Pons (tissue), 1 donor: ENCODE measurements around the gene ODAD4.

ENCODE experiments used
- DNase-seq: peaks from one replicate; pipeline ENCODE4 v3.0.0-alpha.2; 2016; ENCODE audit warnings: low spot score

Gene ODAD4

GRCh38 chr17:41930009-41930832, at the start of gene ODAD4:
Gene ODAD4 (plus strand): TSS chr17:41930617. CDS start chr17:41930724, 107 bp downstream.
- peak; percentile 94 for DNase-seq

DNA sequence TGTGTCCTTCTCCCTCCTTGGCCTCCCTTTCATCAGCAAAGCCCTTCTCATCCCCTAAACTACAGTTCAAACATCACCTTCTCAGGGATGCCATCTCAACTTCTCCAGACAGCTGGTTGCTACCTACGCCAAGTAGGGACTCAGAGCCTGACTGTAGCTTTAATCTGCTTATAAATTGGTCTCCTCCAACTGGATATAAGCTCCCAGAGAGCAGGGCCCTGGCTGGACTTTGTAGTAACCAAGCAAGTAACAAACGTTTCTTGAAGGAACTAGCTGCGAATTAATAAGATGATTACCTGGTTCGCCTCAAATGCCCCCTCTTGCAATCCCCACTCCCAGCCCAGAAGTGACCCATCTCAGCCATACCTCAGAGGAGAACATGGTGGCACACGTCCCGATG, 47.7 kb upstream of the ODAD4 start:
- DNase-seq = no peak

DNA sequence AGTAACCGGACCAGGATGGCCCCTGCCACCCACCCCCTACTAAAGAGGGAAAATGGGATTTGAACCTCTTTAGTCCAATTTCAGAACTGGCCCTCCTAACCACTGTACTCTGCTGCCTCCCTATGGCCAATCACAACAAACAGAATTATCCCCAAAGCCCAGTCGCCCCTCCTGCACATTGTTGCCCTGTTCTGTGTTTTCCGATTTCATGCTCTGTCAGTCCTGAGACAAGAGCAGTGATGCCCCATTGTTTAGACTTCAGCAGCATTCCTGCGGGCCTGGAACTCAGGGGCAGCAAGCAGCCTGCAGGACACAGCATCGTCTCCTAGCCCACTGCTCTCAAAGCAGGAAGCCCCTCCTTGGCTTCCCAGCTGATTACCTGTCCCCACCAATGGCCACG, 44.7 kb upstream of the ODAD4 start:
- no peak for DNase-seq

- DNase-seq = peak; percentile 18
Measured at GRCh38 chr17:41888332-41888965, 42.0 kb upstream of the ODAD4 start.

DNA sequence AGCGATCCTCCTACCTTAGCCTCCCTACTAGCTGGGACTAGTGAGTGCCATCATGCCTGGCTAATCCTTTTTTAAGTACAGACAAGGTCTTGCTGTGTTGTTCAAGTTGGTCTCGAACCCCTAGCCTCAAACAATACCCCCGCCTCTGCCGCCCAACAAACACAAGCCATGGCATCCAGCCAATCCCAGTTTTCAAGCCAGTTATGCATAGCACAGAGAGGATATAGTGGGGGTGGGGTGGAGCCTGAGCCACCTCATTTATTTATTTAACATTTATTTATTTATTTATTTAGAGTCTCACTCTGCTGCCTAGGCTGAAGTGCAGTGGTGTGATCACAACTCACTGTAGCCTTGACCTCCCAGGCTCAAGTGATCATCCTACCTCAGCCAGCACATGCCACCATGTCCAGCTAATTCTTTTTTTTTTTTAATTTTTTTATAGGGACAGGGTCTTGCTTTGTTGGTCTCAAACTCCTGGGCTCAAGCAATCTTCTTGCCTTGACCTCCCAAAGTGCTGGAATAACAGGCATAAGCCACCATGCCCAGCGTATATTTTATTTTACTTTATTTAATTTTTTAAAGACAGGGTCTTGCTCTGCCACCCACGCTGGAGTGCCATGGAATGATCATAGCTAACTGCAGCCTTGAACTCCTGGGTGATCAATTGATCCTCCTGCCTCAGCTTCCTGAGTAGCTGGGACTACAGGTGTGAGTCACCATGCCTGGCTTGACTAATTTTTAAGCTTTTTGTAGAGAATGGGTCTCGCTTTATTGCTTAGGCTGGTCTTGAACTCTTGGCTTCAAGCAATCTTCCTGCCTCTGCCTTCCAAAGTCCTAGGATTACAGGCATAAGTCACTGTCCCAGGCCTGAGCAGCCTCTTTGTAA, 39.0 kb upstream of the ODAD4 start:
- no peak for DNase-seq

- no peak for DNase-seq
Measured at GRCh38 chr17:41892021-41892376, 38.4 kb upstream of the ODAD4 start.

DNA sequence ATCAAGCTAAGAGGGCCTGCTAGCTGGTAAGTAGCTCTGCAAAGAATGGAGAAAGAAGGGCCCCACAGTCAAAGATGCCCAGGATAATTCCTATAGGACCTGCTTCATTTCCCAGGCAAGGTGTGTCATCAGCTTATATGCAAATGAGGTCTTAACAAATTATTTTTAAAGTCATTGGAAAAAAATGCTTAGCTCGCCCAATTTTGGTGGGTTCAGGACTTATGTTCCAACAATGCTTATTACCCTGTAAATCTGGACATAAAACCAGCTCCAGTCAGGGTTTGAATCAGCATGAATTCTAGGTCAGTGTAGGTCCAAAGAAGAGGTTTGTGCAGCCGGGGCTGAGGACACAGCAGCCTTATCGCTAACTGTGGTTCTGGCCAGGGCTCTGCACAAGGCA, 37.0 kb upstream of the ODAD4 start:
- DNase-seq = no peak

DNA sequence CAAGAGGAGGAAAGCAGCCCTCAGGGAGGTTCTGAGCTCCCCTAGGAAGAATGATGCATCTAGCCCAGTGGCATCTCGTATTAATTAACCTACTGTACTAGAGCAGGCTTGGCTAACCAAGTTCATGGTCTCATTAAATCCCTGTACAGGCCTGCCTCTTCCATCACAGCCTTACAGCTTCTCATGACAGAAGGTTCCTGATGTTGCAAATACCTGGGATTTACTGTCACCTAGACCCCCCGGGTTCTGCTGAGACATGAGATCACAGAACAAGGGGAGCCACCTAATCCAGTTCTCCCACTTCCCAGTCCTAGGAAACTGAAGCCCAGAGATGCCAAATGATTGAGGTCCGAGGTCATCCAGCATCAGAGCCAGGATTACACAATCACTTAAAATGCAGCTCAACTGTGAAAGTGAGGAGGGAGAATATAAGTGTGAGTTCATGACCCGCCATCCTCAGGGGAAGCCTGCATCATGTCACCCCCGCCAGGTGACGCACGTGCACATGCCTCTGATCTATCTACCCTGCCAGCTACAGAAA, 35.6 kb upstream of the ODAD4 start:
- no peak for DNase-seq

GRCh38 chr17:41895617-41896016, 34.8 kb upstream of the ODAD4 start:
- no peak for DNase-seq

DNA sequence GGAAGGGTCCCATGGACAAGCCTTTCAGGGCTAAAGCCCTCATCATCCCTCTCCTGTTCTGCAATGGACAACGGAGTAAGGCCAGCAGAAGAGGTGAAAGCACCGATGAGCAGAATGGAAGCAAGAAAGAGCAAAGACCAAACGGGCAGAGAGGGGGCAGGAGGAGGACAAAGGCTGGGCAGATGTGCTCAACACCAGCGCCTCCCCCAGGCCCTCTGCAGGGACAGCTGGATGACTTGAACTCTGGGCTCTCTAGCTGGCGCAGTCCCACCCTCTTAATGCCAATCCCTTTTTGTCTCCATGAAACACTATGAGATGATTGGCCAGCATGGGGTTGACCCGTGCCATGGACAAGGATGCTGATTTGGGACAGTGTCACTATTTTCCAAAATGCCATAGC, 33.7 kb upstream of the ODAD4 start:
- no peak for DNase-seq

GRCh38 chr17:41901646-41902045, 28.8 kb upstream of the ODAD4 start:
- DNase-seq = no peak

DNA sequence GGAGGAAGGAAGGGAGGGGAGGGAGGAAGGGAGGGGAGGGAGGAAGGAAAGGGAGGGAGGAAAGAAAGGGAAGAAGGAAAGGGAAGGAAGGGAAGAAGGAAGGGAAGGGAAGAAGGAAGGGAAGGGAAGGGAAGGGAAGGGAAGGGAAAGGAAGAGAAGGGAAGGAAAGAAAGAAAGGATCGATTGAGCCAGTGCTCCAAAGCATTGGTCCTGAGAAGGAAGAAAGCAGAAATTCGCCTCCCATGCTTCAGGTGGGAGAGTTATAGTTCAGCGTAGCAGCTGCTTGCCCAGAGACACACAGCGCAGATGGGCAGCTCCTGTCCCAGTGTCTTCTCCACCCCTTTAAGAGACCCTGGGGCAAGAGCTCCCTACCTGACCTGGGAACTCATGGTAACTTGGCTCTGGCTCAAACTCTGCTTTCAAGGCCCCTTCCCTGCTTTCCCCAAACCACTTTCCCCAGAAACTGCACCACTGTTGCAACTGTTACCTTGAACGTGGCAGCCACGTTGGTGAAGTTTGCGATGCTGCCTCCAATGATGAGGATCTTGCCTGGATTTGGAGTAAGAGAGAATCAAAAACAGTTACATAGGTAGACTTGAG, 26.1 kb upstream of the ODAD4 start:
- no peak for DNase-seq

GRCh38 chr17:41905172-41905571, 25.2 kb upstream of the ODAD4 start:
- DNase-seq = no peak

GRCh38 chr17:41906465-41907184, 23.8 kb upstream of the ODAD4 start:
- no peak for DNase-seq

DNA sequence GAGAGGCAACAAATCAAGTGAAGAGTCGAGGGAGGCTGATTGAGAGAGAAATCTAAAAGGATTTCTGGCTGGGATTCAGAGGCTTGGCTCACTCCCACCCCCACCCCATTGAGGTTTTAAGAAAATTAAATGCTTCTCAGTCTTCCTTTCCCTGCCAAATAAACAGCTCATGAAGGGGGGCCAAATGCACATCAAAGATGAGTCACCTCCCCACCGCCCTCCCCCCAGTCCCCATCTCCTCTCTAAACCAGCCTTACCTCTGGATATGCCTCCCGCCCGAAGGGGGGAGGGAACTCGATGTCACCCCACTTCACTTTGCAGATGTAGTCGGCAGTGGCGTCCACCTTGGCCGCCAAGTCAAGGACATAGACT, 23.2 kb upstream of the ODAD4 start:
- DNase-seq = no peak

DNA sequence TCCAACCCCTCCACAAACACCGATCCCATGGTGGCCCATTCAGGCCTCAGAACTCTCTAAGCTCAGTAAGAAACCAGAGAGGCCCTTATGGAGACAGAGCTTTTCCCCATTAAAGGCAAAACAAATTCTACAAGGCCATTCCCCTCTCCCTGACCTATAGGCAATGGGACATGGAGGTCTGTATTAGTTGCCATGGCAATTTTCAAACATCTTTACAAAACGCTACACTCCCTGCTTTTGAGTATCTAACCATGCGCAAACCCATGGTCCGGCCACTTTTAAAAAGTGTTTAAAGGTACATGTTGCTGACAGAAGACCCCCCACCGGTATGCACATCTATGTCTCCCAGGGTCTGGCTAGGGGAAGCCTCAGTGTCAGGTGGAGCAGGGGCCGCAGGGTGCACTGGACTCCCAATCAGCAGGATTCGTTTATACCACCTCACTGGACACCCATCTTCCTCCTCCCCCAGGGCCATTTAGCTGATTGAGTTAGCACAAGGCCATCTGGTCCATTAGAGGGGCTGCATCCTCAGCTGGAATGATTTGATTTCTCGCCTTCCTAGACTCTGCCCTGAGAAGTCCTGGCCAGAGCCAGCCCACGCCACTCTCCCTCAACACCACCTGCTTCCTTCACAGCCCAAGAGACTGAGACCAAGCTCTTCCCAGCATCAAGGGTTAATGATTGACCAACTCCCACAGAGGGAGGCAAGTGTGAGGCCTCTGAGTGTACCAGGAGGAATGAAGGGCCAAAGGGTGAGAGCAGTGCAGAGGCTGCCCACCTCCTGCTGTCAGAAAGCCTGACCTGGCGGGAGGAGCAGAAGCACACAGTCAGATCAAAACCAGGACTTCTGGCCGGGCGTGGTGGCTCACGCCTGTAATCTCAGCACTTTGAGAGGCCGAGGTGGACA, 22.5 kb upstream of the ODAD4 start:
- DNase-seq = no peak

- DNase-seq = no peak
Measured at GRCh38 chr17:41909088-41909487, 21.3 kb upstream of the ODAD4 start.

DNA sequence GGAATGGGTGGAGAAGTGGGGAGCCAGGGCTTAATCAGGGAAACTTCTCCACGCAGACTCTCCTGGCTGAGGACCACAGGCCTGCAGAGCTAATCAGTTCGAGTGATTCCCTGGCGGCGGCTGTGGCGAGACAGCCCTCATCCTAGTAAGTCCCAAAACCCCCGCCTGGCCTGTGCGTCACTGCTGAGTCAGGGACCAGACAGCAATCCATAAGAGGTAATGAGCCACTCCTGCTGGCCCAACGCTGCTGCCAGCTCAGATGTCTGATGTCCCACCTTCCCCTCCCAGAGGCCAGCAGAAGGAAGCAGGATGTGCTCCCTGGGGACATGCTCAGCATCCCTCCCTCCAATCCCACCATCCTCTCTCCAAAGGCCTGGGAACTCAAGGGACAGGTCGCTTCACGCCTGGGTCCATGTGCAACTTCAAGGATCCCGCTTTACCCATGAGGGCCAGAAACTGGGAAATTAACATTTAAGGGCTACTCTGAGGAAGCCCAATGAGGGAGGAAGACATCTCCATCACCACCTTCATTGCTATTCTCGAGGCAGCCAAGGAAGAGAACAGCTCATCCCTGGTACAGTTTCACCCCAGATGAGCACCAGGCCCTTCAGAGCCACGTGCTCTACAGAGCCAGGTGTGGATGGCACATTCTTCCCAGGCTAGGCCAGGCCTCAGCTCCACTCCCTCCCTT, 19.6 kb upstream of the ODAD4 start:
- DNase-seq = no peak

DNA sequence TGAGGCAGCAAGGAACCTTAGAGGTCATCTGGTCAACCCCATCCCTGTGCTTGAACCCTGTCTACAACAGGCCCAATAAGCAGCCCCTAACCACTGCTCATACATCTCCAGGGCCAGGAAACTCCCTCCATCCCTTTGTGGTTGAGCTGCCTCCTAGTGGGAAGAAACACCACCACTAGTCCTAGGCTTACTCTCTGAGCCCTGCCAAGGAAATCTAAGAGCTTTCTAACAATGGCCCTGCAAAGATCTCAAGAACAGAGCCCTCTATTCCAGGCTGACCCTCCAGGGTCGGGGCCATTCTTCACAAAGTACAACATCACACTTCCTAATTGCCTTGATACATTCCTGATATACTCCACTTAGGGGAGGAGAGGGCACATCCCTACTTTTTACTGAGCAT, 17.5 kb upstream of the ODAD4 start:
- no peak for DNase-seq

GRCh38 chr17:41913798-41914197, 16.6 kb upstream of the ODAD4 start:
- DNase-seq = no peak
